Stimulated activated CD8-positive, alpha-beta memory T cell treated with anti-CD3 and anti-CD28 coated beads, Interleukin-12 subunit alpha, Interleukin-12 subunit beta, amount 100 ng/mL, for 24 hours (primary cell): ENCODE data around the gene FGF1.

Experiments used
- DNase-seq: peaks from one replicate; pipeline ENCODE4 v3.0.0-alpha.2; 2020; ENCODE audit errors: extremely low read depth

FGF1 gene

GRCh38 chr5:142697356-142698255 lies 11.7 kb upstream of the FGF1 start:
- DNase-seq: no peak

GRCh38 chr5:142696379-142696778 lies 10.5 kb upstream of the FGF1 start:
- no peak for DNase-seq

GRCh38 chr5:142694092-142694856 lies 8.4 kb upstream of the FGF1 start:
- DNase-seq: no peak

GRCh38 chr5:142692321-142692894 lies 6.5 kb upstream of the FGF1 start:
- DNase-seq: no peak

- no peak for DNase-seq
These were observed 4.8 kb upstream of the FGF1 start for GRCh38 chr5:142690667-142691066.

GRCh38 chr5:142689081-142689480 lies 3.2 kb upstream of the FGF1 start:
- DNase-seq: no peak

- DNase-seq: no peak
These were observed 2.5 kb upstream of the FGF1 start for GRCh38 chr5:142688281-142688989.

GRCh38 chr5:142686968-142687367 lies 1.1 kb upstream of the FGF1 start:
- no peak for DNase-seq

- DNase-seq: no peak
These were observed 382 bp upstream of the FGF1 start for GRCh38 chr5:142686210-142686734.

- DNase-seq: no peak
These were observed 1.3 kb downstream of the FGF1 start for GRCh38 chr5:142684508-142685041.

GRCh38 chr5:142683881-142684505 lies 1.9 kb downstream of the FGF1 start:
- DNase-seq: no peak

- DNase-seq: no peak
These were observed 2.8 kb downstream of the FGF1 start for GRCh38 chr5:142683116-142683515.

GRCh38 chr5:142680605-142681259 lies 5.2 kb downstream of the FGF1 start:
- DNase-seq: no peak

GRCh38 chr5:142679744-142680143 lies 6.1 kb downstream of the FGF1 start:
- no peak for DNase-seq

- DNase-seq: no peak
These were observed 7.4 kb downstream of the FGF1 start for GRCh38 chr5:142678529-142678928.

- no peak for DNase-seq
These were observed 8.7 kb downstream of the FGF1 start for GRCh38 chr5:142677198-142677597.

GRCh38 chr5:142676318-142676717 lies 9.6 kb downstream of the FGF1 start:
- DNase-seq: no peak

GRCh38 chr5:142674531-142675469 lies 11.1 kb downstream of the FGF1 start:
- no peak for DNase-seq

GRCh38 chr5:142671801-142672200 lies 14.1 kb downstream of the FGF1 start:
- no peak for DNase-seq
